NCI-H82 (cell line): ENCODE results near the gene HAUS5.
"Not testable (repeated sequence)": the region's sequence is repeated elsewhere in the genome, so short reads cannot be mapped to it uniquely, and the experiment has no call there.

Source experiments
- DNase-seq: peaks from one replicate; lab custom pipeline; 2025; lab: John Stamatoyannopoulos, UW

HAUS5 gene, protein sequence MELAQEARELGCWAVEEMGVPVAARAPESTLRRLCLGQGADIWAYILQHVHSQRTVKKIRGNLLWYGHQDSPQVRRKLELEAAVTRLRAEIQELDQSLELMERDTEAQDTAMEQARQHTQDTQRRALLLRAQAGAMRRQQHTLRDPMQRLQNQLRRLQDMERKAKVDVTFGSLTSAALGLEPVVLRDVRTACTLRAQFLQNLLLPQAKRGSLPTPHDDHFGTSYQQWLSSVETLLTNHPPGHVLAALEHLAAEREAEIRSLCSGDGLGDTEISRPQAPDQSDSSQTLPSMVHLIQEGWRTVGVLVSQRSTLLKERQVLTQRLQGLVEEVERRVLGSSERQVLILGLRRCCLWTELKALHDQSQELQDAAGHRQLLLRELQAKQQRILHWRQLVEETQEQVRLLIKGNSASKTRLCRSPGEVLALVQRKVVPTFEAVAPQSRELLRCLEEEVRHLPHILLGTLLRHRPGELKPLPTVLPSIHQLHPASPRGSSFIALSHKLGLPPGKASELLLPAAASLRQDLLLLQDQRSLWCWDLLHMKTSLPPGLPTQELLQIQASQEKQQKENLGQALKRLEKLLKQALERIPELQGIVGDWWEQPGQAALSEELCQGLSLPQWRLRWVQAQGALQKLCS

DNA sequence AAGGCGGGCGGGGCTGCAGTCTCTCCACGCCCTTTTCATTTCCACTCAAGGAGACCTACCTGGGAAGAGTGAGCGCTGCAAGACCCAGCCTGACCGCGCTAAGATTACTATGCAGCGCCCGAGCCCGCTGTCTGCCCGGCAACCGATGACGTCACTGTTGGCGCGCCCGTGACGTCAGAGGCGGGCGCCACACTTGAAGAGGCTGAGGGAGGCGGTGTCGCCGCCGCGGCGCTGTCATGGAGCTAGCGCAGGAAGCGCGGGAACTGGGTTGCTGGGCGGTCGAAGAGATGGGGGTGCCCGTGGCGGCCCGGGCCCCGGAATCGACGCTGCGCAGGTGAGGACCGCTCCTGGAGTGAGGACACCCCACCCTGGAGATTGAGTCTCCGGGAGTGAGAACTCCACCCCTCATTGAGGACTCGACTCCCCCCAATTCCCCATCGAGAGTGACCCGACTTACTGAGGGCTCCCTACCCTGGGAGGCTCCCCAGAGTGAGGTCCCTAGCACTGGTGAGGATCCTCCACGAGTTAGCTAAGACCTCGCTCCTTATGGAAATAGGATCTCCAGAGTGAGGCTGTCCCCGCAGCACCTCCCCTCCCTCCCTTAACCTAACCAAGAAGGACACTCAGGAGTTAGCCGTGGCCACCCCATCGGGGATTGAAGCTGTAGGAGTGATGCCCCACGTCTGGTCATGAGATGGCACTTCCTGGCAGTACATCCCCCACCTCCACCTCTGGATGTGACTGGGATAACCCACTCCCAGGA is at the start of gene HAUS5:
HAUS5 (plus strand) TSS at position 177 of the 763 bp plus-strand sequence; CDS start at position 237, 60 bp downstream.
- peak; percentile 96 for DNase-seq

DNA sequence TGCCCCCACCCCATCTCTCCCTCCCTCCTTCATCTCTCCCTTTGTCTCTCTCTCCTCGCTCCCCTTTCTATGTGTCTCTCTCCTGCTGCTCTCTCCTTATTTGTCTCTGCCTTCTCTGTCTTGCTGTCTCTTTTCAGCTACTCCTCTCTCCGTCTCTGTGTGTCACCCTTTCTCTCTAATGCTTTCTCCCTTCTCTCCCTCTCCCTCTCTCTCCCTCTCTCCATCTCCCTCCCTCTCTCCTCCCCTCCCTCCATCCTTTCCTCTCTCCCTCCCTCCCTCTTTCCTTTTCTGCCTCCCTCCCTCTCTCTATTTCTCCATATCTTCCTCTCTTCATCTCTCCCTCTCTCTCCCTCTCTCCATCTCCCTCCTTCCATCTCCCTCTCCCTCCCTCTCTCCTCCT is 49.8 kb upstream of the HAUS5 start:
- DNase-seq, result no peak

DNA sequence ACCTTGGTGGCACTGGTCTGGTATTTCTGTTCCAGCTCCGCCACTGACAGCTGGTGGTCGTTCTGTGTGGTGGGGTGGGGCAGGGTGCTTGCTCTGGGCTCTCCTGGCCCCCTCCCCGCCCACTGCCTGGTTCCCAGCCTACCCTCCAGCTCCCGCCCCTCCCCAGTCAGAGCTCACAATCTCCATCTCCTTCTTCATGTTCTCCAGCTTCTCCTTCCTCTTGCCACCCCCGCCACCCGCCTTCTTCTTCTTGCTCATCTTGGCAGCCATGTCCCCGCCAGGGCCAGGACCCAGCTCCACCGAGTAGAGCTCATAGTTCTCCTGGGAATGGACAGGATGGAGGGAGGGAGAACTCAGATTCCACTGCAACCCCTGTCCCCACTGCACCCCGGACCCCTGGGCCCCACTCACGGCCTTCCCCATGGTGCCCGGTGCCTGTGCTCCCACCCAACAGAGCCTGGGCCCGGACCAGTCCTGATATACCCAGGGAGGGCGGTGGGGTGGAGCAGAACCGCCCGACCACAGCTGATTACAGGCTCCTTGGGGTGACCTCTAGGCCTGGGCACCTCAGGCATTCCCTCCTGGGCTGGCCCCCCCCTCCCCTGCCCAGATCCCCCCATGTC is 49.2 kb upstream of the HAUS5 start, which contains the start of gene ATP4A:
ATP4A (minus strand) TSS at position 452 of the 623 bp plus-strand sequence; CDS start at position 423, 29 bp downstream.
- DNase-seq, result no peak

DNA sequence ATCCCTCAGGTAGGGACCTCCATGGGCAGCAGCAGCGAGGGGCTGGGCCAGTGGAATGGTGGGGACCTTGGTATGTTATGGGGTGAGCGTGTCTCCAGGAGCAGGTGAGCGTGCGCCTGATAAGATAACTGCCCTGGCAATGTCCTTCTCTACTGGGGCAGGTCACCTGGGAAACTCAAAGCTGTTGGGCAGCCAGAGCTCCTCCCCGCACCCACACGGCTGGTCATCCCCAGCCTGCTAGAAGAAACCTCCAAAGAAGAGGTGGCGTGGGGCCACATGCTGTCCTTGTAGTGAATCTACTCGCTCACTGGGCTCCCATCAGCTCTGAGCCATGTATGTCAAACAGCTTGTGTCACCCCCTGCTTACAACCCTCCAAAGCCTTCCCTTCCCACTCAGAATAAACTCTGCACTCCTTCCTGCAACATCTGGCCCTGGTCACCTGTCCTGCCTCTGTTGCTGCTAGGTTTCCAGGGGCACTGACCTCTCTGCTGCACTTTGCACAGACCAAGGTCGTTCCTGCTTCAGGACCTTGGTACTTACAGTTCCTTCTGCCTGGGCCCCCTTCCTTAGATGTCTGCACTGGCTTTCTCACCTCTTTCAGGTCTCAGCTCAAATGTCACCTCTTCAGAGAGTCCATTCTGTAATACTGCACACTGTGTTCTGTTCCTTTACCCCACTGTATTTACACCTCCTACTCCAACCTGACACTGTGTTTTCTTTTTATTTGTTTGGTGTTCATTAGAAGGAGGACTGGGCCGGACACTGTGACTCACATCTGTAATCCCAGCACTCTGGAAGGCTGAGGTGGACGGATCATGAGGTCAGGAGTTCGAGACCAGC is 47.3 kb upstream of the HAUS5 start:
- DNase-seq, result no peak

DNA sequence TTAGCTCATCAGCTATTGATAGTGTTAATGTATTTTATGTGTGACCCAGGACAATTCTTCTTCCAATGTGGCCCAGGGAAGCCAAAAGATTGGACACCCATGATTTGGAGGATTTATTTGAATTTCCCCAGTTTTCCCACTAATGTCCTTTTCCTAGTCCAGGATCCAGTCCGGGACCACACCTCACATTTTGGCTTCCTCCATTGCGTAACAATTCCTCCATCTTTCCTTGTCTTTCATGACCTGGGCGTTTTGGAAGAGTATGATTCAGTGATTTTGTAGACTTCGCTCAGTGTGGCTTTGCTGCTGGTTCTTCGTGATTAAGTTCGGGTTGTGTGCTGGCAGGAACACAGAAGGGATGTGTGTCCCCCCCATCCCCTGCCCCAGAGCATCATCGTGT is 45.8 kb upstream of the HAUS5 start:
- DNase-seq, result no peak

DNA sequence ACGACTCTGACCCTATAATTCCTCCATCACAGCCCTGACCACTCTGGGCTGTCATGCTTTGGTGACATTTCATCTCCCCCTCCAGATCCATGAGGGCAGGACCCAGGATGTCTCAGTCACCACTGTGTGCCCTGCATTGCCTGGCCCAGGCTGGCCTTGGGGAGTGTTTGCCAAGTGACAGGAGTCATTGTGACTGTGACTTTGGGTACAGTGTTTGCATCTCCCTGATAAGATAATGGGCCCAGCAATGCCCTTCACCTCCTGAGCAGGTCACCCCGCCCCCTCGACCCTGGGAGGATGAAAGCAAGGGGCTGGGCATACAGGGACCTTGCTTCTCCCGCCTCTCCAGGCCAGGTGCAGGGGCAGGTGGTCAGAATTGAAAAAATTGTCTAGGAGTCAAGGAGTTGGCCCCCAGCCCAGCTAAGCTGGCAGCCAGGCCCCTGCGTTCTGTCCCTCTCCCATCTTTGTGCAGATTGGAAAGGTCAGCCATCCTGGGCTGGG is 43.2 kb upstream of the HAUS5 start:
- DNase-seq, result no peak

DNA sequence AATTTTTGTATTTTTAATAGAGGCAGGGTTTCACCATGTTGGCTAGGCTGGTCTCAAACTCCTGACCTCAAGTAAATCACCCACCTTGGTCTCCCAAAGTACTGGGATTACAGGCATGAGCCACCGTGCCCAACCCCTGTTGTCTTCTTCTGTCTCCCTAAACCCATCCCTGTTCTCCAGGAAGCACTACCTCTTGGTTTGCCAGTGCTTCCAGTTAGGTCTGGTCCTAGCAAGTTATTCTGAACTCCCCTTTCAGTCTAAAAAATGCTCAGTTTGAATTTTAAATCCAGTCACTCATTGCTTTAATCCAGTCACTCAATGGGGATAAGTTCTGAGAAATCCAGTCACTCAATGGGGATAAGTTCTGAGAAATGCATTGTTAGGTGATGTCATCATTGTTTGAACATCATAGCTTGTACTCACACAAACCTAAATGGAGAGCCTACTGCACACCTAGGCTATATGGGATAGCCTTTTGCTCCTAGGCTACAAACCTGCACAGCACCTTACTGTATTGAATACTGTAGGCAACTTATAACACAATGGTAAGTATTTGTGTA is 41.0 kb upstream of the HAUS5 start:
- DNase-seq, result no peak

DNA sequence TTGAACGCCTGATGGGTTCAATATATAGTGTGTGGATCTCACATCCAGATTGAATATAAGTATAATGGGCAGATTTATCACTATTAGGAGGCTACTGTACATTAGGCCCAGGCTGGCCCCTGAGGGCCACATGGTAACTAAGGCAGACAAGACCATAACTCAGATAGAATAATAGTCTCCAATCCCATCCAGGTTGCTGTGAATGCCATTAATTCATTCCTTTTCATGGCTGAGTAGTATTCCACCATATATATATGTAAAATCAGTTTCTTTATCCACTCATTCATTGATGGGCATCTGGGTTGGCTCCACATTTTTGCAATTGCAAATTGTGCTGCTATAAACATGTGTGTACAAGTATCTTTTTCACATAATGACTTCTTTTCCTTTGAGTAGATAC is 34.6 kb upstream of the HAUS5 start:
- no peak for DNase-seq

DNA sequence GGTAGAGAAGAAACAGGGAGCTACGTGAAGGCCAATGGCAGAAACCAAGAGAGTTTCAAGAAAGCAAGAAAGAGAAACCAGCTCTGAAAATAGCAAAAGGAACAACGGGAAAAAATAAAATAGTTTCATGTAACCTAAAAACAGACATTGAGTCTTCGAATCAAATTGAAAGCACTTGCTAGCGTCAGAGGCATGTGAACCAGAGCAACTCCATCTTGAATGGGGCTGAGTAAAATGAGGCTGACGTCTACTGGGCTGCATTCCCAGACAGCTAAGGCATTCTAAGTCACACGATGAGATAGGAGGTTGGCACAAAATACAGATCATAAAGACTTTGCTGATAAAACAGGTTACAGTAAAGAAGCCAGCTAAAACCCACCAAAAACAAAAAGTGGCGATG is 33.8 kb upstream of the HAUS5 start:
- DNase-seq, result no peak

DNA sequence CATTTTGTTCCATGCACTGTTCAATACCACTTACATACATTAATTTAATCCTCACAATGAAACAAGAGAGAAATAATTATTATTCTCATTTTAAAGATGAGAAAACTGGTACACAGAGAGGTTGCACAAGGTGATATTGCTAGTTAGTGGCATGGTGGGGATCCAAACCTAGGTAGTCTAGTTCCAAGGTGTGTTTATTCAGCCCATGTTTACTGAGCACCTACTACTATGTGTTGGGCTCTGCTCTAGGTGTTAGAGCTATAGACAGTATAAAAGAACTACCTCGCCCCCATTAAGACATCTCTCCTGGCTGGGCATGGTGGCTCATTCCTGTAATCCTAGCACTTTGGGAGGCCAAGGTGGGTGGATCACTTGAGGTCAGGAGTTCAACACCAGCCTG is 29.8 kb upstream of the HAUS5 start:
- no peak for DNase-seq

DNA sequence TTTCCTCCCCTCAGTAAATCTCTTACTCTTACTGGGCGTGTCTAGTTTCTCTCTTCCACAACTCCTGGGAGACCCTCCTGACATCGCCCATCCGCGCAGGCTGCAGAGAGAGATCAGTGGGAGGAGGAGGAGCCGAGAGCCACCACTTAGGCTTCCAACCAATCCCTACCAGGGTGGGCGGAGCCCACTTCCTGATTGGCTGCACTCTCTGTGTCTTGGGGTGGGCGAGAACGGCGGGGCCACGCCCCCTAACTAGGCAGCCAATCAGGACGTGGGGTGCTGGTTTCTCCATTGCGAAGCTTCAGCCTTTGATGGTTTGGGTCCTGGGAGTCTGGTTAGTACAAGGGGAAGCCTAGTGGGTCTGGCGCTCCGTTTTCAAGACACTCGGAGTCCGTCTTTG is 26.7 kb upstream of the HAUS5 start, which contains the start of gene PMIS2:
PMIS2 (plus strand) TSS at position 326 of the 400 bp plus-strand sequence. CDS start 87 bp downstream, outside the sequence.
- DNase-seq, result peak; percentile 81

DNA sequence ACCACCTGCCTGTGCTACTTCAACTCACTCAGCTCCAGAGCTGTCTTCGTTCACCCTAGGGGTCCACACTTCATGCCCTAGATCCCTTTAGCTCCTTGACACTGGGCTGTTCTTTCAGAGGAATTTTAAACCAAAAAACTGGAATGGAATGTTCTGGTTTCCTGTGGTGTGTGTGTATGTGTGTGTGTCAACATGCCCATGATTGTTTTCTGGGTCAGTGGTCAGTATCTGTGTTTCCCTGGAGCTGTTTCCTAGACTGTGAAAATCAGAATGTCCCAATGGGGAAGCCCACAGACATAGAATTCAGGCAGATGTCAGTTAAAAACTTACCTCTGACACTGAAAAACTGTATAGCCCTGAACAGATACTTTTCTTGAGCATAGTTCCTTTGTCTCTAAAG is 25.2 kb upstream of the HAUS5 start:
- no peak for DNase-seq

DNA sequence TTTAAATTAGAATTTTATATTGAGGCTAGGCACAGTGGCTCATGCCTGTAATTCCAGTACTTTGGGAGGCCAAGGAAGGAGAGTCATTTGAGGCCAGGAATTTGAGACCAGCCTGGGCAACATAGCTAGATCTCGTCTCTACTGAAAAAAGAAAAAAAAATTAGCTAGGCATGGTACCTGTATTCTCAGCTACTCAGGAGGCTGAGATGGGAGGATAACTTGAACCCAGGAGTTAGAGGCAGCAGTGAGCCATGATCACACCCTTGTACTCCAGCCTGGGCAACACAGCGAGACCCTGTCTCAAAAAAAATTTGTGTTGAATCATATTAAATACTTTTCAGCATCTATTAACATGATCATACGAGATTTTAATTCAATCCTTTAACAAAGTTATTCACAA is 21.7 kb upstream of the HAUS5 start:
- no peak for DNase-seq

DNA sequence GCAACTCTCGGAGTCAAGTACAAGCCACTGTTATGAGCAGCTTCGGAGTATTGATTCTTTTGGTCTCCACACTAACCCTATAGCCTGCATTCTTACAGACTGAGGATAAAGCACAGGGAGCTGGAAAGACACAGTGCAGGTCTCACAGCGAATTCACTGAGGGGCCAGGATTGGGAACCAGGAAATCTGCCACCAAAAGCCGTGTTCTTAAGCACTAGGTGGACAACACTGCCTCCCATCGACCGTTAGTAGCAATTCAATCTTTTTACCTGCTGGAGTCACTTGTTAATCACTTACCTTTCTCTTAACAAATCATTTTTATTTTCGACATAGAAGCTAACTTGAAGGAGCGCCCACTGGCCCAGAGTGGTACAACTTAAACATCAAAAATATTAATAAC is 20.3 kb upstream of the HAUS5 start:
- DNase-seq, result peak; percentile 52

DNA sequence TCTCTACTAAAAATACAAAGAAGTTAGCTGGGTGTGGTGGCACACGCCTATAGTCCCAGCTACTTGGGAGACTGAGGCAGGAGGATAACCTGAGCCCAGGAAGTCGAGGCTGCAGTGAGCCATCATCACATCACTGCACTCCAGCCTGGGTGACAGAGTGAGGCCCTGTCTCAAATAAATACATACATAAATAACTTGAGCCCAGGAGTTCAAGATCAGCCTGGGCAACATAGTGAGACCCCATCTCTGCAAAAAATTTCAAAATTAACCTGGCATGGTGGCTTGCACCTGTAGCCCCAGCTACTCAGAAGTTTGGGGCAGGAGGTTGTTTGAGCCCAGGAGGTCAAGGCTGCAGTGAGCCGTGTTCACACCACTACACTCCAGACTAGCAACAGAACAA is 17.5 kb upstream of the HAUS5 start:
- DNase-seq, result not testable (repeated sequence)

DNA sequence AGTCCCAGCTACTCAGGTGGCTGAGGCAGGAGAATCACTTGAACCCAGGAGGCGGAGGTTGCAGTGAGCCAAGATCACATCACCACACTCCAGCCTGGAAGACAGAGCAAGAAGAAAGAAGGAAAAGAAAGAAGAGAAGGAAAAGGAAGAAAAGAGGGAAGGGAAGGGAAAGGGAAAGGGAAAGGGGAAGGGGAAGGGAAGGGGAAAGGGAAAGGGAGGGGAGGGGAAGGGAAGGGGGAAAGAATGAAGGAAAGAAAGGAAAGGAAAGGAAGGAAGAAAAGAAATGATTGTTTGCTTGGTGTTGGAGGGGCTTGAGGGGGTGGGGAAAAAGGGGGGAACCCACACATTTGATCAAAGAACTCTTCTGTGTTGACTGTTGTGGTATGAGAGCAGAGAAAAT is 16.6 kb upstream of the HAUS5 start:
- DNase-seq, result no peak

DNA sequence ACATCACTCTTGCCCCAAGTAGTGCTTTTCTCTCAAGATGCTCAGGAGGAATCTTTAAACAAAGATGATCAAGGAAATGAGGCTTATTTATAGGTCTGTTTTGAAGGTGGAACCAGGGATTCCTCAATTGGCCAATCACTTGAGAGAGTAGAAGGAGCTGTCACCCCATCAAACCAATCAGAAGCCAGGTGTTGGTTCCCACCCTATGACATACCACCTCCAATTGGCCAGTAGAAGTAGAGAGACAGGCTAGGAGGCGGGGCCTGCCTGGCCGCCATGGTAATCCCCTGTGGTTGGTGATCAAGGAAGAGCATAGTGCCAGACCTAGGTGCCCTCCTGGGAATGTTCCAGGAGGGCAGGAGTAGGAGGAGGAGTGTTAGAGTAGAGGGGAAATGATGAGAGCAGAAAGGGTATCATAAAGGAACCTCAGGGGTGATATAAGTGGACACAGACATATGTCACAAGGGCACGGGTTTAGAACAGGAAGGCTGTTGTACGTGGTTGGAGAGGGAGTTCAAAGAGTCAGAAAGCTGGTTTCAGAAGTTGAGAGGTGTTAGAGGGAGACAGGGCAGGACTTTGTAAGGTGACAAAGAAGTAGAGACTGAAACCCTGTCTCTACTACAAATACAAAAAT is 16.1 kb upstream of the HAUS5 start:
- DNase-seq, result peak; percentile 52

DNA sequence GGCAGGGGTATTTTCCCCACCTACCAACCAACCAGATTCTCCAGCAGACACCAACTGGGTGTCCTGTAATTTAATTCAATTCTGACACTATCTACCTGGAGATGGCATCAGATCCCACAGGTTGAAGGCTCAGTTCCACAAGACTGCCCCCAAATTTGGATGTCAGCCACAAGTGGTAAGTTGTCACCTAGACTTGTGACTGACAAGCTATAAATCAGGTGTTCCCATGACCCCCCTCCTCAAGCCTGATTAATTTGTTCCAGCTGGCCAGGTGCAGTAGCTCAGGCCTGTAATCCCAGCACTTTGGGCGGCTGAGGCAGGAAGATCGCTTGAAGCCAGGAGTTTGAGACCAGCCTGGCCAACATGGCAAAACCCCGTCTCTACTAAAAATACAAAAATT is 10.6 kb upstream of the HAUS5 start:
- DNase-seq, result no peak

DNA sequence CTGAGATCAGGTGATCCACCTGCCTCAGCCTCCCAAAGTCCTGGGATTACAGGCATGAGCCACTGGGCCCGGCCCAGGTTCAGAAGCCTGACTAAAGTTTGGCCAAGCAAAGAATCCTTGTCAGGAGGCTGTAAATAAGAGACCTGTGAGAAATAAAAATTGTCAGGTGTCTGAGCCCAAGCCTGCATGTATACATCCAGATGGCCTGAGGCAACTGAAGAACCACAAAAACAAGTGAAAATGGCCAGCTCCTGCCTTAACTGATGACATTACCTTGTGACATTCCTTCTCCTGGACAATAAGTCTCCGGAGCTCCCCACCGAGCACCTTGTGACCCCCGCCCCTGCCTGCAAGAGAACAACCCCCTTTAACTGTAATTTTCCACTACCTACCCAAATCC is 8.1 kb upstream of the HAUS5 start:
- not testable (repeated sequence) for DNase-seq

DNA sequence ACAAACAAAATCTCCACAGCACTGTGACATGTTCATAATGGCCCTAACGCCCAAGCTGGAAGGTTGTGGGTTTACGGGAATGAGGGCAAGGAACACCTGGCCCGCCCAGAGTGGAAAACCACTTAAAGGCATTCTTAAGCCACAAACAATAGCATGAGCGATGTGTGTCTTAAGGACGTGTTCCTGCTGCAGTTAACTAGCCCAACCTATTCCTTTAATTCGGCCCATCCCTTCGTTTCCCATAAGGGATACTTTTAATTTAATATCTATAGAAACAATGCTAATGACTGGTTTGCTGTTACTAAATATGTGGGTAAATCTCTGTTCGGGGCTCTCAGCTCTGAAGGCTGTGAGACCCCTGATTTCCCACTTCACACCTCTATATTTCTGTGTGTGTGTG is 5.4 kb upstream of the HAUS5 start:
- DNase-seq, result not testable (repeated sequence)
